Retinal pigment epithelial cell (primary cell): ENCODE data around the gene TARS1.

Source experiments
- DNase-seq: peaks from one replicate; pipeline ENCODE4 v3.0.0-alpha.2; 2010; ENCODE audit warnings: low read depth
- H3K4me3 ChIP-seq: 2 replicates; pipeline ENCODE4 v1.5.1; 2011; ENCODE audit warnings: mild to moderate bottlenecking, low read length, control low read depth, moderate library complexity
- CTCF ChIP-seq: conservative IDR thresholded peaks from 2 replicates; pipeline ENCODE4 v1.5.1; 2011; ENCODE audit warnings: low read depth, low read length, control low read depth, inconsistent platforms

Gene TARS1

GRCh38 chr5:33409435-33410170 lies 31.2 kb upstream of the TARS1 start:
- TF ChIP-seq CTCF: no peak
- no peak for DNase-seq
- no peak overlapping the region for H3K4me3 ChIP-seq

- TF ChIP-seq CTCF: no peak
- no peak overlapping the region for H3K4me3 ChIP-seq
- DNase-seq: no peak
These were observed 30.5 kb upstream of the TARS1 start for GRCh38 chr5:33410221-33410620.

- DNase-seq: no peak
- TF ChIP-seq CTCF: no peak
- H3K4me3 ChIP-seq: no peak overlapping the region
These were observed 29.3 kb upstream of the TARS1 start for GRCh38 chr5:33411498-33411897.

- no peak for DNase-seq
- no peak for TF ChIP-seq CTCF
- H3K4me3 ChIP-seq: no peak overlapping the region
These were observed 24.9 kb upstream of the TARS1 start for GRCh38 chr5:33415811-33416354.

- DNase-seq: no peak
- no peak overlapping the region for H3K4me3 ChIP-seq
- no peak for TF ChIP-seq CTCF
These were observed 23.1 kb upstream of the TARS1 start for GRCh38 chr5:33417632-33418031.

- H3K4me3 ChIP-seq: no peak overlapping the region
- no peak for TF ChIP-seq CTCF
- DNase-seq: no peak
These were observed 19.8 kb upstream of the TARS1 start for GRCh38 chr5:33420946-33421345.

GRCh38 chr5:33422191-33422590 lies 18.6 kb upstream of the TARS1 start:
- no peak overlapping the region for H3K4me3 ChIP-seq
- no peak for TF ChIP-seq CTCF
- DNase-seq: no peak
